Head of caudate nucleus (tissue), 42 donors: ENCODE results near the gene SMCHD1.

Source experiments
- DNase-seq, 42 donors: peaks; one replicate each; pipeline versions ENCODE4 v3.0.0 to v3.0.0-alpha.2; 2020 to 2021; ENCODE audit warnings: mixed read lengths in 7 of 42
- intact Hi-C: fragments of 100-400 bp; cut with DNase I; formaldehyde crosslinking; loops from one replicate; pipeline ENCODE4 v1.15.0; 2022

Gene SMCHD1

DNA sequence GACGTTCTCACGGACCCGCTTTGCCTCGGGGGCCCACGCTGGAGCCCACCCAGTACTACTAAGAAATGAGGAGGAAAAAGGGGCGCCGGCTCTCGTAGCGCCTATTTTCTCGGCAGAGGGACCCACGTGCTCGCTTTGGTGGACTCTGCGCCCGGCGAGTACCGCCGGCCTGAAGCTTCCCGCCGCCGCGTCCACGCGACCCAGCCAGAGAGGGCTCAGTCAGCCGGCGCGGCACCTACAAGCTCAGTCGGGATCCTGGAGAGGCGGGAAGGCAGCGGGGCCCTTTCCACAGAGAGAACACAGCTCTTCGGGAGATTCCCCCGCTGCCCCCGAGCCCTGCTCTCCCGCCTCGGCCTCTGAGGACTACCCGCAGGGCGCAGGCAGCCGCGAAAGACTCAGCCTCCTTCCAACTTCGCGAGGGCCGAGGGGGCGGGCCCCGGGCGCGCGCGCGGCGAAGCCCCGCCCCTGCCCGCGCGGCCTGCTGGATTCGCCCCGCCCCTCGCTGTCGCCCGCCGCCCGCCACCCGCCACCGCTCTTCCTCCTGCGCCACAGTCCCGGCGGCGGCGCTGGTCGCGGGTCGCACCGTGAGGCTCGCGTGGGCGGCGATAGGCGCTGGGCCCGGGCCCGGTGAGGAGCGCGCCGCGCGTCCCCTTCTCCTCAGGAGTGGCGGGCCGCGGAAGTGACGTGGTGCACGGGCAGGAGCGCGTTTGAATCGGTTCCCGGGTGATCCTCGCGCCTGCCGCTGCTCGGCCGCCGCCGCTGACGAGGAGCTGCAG is at the start of gene SMCHD1:
TSS of gene SMCHD1 (plus strand) at position 549 of the 776 bp plus-strand sequence. CDS start 350 bp downstream, outside the sequence.
- intact Hi-C loops: loop anchor here (5.0 kb wide), 1 partner anchor 83 kb away; the partner anchor contains the start of genes METTL4 and NDC80
- peak; percentile 74 to 96 (median 91) for DNase-seq

GRCh38 chr18:2606335-2606734 is 49.2 kb upstream of the SMCHD1 start:
- no peak for DNase-seq
- intact Hi-C loops: no loop called here

GRCh38 chr18:2609604-2610003 is 45.9 kb upstream of the SMCHD1 start:
- intact Hi-C loops: no loop called here
- DNase-seq: no peak

DNA sequence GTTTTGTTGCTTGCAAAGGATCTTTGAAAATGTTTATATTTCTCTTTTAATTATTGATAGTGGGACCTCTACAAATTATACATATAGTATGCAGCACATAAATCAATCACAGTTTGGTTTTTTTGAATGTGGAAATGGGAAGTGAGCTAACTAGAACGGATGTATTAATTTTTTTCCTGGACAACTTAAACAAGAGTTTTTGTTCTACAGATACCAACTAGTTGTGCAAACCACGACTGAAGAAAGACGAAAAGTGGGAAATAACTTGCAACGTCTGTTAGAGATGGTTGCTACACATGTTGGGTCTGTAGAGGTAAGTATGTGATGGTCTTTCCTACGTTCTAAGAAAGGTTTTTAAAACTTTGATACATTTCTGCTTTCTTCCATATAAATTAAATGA is 45.0 kb upstream of the SMCHD1 start:
- DNase-seq: no peak
- intact Hi-C loops: no loop called here

DNA sequence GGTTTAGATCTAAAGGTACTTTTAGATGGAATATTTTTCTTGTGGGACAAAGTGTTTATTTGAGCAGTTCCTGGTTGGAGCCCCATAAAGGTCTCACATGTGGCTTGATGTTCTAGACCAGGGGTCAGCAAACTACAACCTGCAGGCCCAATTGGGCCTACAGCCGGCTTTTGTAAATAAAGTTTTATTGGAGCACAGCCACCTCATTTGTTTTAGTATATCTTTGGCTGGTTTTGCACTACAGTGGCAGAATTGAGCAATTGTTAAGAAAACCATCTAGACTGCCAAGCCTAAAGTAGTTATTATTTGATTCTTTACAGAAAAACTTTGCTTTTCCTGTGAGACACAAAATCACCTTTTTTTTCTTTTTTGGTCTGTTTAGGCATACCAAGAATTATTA is 42.5 kb upstream of the SMCHD1 start:
- intact Hi-C loops: no loop called here
- DNase-seq: no peak

GRCh38 chr18:2617401-2617998 is 38.0 kb upstream of the SMCHD1 start:
- intact Hi-C loops: no loop called here
- no peak for DNase-seq

- intact Hi-C loops: no loop called here
- no peak for DNase-seq
Measured at GRCh38 chr18:2618009-2618408, 37.5 kb upstream of the SMCHD1 start.

DNA sequence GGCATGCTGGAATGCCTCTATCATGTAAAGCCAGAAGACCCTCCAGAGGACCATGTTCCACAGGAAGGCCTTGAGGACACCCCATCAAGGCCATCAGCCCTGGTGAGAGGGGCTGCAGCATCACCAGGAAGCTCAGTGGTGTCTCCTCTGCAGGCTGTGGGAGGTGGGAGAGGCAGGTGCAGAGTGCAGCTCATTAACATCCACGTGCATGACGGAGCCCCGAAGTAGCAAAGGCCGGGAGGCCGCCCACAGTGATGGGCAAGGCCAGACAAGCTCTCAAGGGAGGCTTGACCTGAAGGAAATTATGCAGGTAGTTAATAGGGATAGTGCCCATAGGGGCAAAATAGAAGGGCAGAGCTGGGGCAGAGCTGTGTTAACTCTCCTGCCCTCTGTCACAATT is 30.3 kb upstream of the SMCHD1 start:
- no peak for DNase-seq
- intact Hi-C loops: no loop called here

DNA sequence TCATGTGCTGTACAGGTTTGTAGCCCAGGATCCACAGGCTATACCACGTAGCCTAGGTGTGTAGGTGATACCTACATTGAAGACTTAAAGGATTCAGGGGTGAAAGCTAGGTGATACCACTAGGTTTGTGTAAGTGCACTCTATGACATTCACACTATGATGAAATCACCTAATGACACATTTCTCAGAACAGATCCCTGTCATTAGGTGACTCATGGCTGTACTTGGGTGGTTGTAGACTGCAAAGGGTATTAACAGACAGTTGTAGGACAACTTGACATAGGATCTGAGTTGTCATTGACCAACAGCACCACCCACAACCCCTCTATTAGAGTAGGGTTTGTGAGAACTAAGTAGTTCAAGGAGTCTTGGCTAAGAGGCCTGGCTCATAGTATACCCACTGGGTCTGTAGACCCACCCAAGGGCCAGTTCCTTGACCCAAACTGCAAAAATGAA is 27.7 kb upstream of the SMCHD1 start:
- intact Hi-C loops: no loop called here
- DNase-seq: no peak

- DNase-seq: no peak
- intact Hi-C loops: no loop called here
Measured at GRCh38 chr18:2629003-2629402, 26.5 kb upstream of the SMCHD1 start.

DNA sequence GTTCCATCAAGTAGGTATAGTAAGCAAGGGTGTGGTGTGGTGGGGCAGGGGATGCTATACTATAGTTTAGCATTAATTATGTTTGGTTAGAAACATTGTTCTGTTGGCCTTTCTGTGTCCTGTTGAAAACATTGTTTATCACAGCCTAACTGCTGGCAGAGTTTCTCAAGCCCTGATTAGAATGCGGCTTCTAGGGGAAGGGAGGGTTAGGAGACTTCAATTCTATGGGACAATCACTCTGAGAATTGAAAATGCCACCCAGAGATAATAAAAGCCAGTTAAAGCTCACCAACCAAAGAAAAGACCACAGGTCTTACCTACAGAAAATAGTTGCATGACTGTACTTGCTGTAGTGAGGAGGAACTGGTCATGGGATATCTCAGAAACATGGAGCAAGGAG is 19.9 kb upstream of the SMCHD1 start:
- DNase-seq: no peak
- intact Hi-C loops: no loop called here

DNA sequence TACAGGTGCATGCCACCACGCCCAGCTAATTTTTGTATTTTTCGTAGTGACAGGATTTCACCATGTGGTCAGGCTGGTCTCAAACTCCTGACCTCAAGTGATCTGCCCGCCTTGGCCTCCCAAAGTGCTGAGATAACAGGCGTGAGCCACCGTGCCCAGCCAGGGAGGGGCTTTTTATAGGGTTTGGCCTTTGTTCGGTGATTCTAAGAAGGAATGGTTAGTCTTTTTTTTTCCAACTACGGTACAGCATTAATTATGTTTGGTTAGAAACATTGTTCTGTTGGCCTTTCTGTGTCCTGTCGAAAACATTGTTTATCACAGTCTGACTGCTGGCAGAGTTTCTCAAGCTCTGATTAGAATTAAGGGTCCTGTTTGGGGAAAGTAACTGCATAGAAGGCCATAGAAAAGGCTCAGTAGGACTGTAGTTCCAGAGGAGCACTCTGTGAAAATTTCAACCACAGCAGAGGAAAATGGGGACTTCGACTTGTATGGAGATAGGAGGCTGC is 19.3 kb upstream of the SMCHD1 start:
- intact Hi-C loops: no loop called here

DNA sequence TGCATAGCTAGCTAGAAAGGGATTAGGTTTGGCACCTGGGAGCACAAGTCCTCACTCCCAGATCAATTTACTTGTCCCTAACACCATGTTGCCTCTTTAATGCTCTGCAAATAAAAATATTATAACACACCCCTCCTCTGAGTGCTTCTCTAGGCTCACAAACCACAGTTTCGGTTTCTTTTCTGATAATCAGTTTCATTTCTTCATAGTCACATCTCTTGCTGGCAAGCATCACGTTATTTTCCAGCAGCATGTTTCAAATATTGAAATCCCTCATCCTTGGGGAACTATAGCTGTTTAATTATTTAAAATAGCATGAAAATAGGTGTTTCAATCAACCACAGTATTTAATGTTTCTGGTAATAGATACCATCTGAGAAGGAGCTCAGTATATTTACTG is 13.9 kb upstream of the SMCHD1 start:
- intact Hi-C loops: no loop called here
- no peak for DNase-seq

More for the DNA sequence above, 19.3 kb upstream of the SMCHD1 start:
- no peak for DNase-seq

- intact Hi-C loops: no loop called here
Measured at GRCh38 chr18:2642771-2643170, 12.8 kb upstream of the SMCHD1 start.

DNA sequence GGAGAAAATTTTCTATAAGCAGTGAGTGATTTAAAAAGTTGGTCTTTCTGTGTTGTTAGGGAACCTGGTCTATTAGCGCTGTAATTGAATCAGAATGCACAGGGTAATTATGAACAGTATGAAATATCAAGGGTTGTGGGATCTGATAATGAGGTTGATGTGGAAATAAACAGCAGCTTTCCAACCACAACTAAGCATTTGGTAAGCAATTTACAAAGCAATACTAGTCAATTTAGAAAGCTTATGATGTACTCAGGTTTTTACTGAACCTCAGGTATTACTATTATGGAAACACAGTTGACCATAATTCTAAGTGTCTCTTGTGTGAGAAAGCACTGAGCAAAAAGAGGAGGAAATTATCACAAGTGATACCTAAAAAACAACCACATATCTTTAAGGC is 11.0 kb upstream of the SMCHD1 start:
- no peak for DNase-seq
- intact Hi-C loops: no loop called here

More at GRCh38 chr18:2642771-2643170, 12.8 kb upstream of the SMCHD1 start:
- no peak for DNase-seq

GRCh38 chr18:2651981-2652380 is 3.5 kb upstream of the SMCHD1 start:
- intact Hi-C loops: no loop called here

DNA sequence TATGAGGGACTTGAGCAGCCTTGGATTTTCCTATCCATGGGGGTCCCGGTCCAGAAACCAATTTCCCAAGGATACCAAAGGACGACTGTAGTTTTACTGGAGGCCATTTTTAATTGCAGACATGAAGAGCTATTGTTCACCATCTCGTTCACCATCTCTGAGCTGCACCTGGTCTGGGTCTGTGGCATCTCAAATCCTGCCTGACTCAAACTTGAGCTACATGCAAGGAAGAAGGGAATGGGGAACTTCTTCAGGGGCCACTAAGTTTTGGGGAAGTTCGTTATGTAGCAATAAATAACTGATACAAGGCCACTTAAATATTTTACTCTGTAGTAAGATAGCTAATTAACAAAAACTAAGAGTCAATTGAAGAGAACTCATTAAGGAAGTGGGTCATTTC is 2.1 kb upstream of the SMCHD1 start:
- DNase-seq: no peak
- intact Hi-C loops: no loop called here

More at GRCh38 chr18:2651981-2652380, 3.5 kb upstream of the SMCHD1 start:
- DNase-seq: no peak

DNA sequence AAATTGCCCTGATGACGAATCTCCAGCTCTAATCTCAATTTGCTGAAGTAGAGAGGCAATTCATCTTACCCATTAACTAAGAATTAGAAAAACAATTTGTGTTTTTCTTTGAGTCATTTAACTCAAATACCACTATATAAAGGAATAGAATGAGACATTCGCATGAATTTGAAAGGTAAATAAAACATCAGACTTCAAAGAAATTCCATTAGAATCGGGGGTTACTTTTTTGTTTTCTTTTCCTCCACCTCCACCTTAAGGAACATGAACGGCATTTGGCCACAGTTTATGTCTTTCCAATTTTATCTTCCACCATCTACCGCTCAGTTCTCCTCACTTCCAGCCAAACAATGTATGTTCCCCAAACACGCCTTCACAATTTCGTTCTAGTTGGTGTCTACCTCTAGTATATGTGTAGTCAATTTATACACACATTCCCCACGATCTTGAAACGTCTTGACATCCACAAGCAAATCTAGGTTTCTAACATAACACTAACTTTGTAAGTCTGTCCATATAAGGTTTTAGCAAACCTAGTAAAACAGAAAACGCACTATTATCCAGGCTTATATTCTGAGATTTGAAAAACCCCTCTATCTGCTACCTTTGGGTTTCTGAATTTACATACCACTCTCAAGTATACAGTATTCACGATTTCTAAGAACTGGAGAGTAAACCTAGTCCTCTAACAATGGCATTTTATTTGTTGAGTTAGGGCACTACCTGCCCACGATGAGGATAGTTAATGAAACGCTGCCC is 1.2 kb upstream of the SMCHD1 start:
- no peak for DNase-seq

DNA sequence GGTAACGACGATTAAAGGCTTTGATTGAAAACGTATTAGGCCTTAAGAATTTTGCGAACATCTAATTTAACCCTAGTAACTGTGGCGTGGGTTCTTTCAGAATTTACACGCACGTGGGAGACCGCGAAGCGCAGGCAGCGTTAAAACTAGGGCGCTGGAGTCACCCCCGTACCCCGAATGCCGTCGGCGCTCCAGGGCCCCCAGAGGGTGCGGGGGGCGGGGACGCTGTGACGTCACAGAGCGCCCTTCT is 673 bp upstream of the SMCHD1 start:
- intact Hi-C loops: loop anchor here (5.0 kb wide), 1 partner anchor 83 kb away; the partner anchor contains the start of genes METTL4 and NDC80

More for the DNA sequence above, 1.2 kb upstream of the SMCHD1 start:
- intact Hi-C loops: no loop called here

GRCh38 chr18:2655954-2656236 is 369 bp downstream of the SMCHD1 start:
- DNase-seq: peak in 1 of 42 donors; percentile 18
- intact Hi-C loops: loop anchor here (5.0 kb wide), 1 partner anchor 84 kb away; the partner anchor contains the start of genes METTL4 and NDC80

More for the DNA sequence above, 673 bp upstream of the SMCHD1 start:
- peak in 36 of 42 donors; percentile 42 to 84 (median 69) for DNase-seq
